ELF-1 (cell line): ENCODE data around the gene CAP2.
"Not testable (repeated sequence)": the region's sequence is repeated elsewhere in the genome, so short reads cannot be mapped to it uniquely, and the experiment has no call there.

ENCODE experiments used
- DNase-seq: peaks from one replicate; pipeline ENCODE4 v3.0.0-alpha.2; 2016; ENCODE audit warnings: low read depth, low spot score

The CAP2 gene

GRCh38 chr6:17440811-17441210, 47.4 kb downstream of the CAP2 start:
- DNase-seq: not testable (repeated sequence)

GRCh38 chr6:17442196-17442595, 48.8 kb downstream of the CAP2 start:
- DNase-seq: no peak

GRCh38 chr6:17446713-17447112, 53.3 kb downstream of the CAP2 start:
- DNase-seq: no peak

- DNase-seq: no peak
These were observed 54.8 kb downstream of the CAP2 start for GRCh38 chr6:17448165-17448564.

GRCh38 chr6:17450397-17450796, 57.0 kb downstream of the CAP2 start:
- no peak for DNase-seq

GRCh38 chr6:17450832-17451231, 57.4 kb downstream of the CAP2 start:
- no peak for DNase-seq

- no peak for DNase-seq
These were observed 58.7 kb downstream of the CAP2 start for GRCh38 chr6:17452096-17452495.

GRCh38 chr6:17454316-17455005, 61.1 kb downstream of the CAP2 start:
- DNase-seq: peak; percentile 84

- no peak for DNase-seq
These were observed 62.5 kb downstream of the CAP2 start for GRCh38 chr6:17455919-17456318.

GRCh38 chr6:17456711-17457110, 63.3 kb downstream of the CAP2 start:
- no peak for DNase-seq

- DNase-seq: no peak
These were observed 64.0 kb downstream of the CAP2 start for GRCh38 chr6:17457405-17457804.

- DNase-seq: no peak
These were observed 64.6 kb downstream of the CAP2 start for GRCh38 chr6:17457956-17458355.

- no peak for DNase-seq
These were observed 65.6 kb downstream of the CAP2 start for GRCh38 chr6:17458966-17459365.

- DNase-seq: no peak
These were observed 67.5 kb downstream of the CAP2 start for GRCh38 chr6:17460862-17461261.

GRCh38 chr6:17466147-17466546, 72.8 kb downstream of the CAP2 start:
- DNase-seq: no peak

- no peak for DNase-seq
These were observed 73.3 kb downstream of the CAP2 start for GRCh38 chr6:17466707-17467106.

GRCh38 chr6:17469006-17469832, 75.8 kb downstream of the CAP2 start:
- no peak for DNase-seq

- no peak for DNase-seq
These were observed 77.0 kb downstream of the CAP2 start for GRCh38 chr6:17470202-17470937.

- DNase-seq: no peak
These were observed 77.5 kb downstream of the CAP2 start for GRCh38 chr6:17470938-17471327.

GRCh38 chr6:17472653-17473183, 79.3 kb downstream of the CAP2 start:
- DNase-seq: peak; percentile 47

GRCh38 chr6:17473554-17473953, 80.2 kb downstream of the CAP2 start:
- DNase-seq: no peak

GRCh38 chr6:17474289-17474688, 80.9 kb downstream of the CAP2 start:
- no peak for DNase-seq
